Raji (cell line): ENCODE data around the gene TWSG1.

ENCODE experiments used
- POLR2A ChIP-seq: IDR thresholded peaks from 2 replicates; pipeline ENCODE4 v1.6.1; 2011; ENCODE audit warnings: low read depth, low read length, control low read depth; ENCODE audit not compliant: insufficient read depth

The TWSG1 gene

GRCh38 chr18:9361191-9361590 lies 26.6 kb downstream of the TWSG1 start:
- no peak for TF ChIP-seq POLR2A

GRCh38 chr18:9362869-9363268 lies 28.3 kb downstream of the TWSG1 start:
- no peak for TF ChIP-seq POLR2A

- no peak for TF ChIP-seq POLR2A
These were observed 29.7 kb downstream of the TWSG1 start for GRCh38 chr18:9364242-9364641.

GRCh38 chr18:9365406-9365805 lies 30.8 kb downstream of the TWSG1 start:
- no peak for TF ChIP-seq POLR2A

GRCh38 chr18:9366126-9366714 lies 31.6 kb downstream of the TWSG1 start:
- TF ChIP-seq POLR2A: no peak

GRCh38 chr18:9379118-9379517 lies 44.5 kb downstream of the TWSG1 start:
- TF ChIP-seq POLR2A: no peak

GRCh38 chr18:9380101-9380500 lies 45.5 kb downstream of the TWSG1 start:
- no peak for TF ChIP-seq POLR2A

- TF ChIP-seq POLR2A: no peak
These were observed 46.2 kb downstream of the TWSG1 start for GRCh38 chr18:9380621-9381395.

GRCh38 chr18:9386879-9387278 lies 52.3 kb downstream of the TWSG1 start:
- no peak for TF ChIP-seq POLR2A

GRCh38 chr18:9387891-9388290 lies 53.3 kb downstream of the TWSG1 start:
- TF ChIP-seq POLR2A: no peak

GRCh38 chr18:9389706-9390105 lies 55.1 kb downstream of the TWSG1 start:
- no peak for TF ChIP-seq POLR2A

GRCh38 chr18:9392726-9393125 lies 58.2 kb downstream of the TWSG1 start:
- no peak for TF ChIP-seq POLR2A

- no peak for TF ChIP-seq POLR2A
These were observed 59.5 kb downstream of the TWSG1 start for GRCh38 chr18:9394046-9394445.

- TF ChIP-seq POLR2A: no peak
These were observed 65.6 kb downstream of the TWSG1 start for GRCh38 chr18:9400197-9400596.

GRCh38 chr18:9401176-9401575 lies 66.6 kb downstream of the TWSG1 start:
- no peak for TF ChIP-seq POLR2A

- no peak for TF ChIP-seq POLR2A
These were observed 69.4 kb downstream of the TWSG1 start for GRCh38 chr18:9403795-9404564.
